ENCODE data around the gene DUSP2. TPM values are rescaled to one million over a fixed set of nuclear protein-coding genes. Genes with fewer than 3 reads are reported as not detected.

Gene DUSP2
- total and polyA plus RNA-seq, 2 experiments from 2014 or later = 6.6 to 13.0 TPM

DNA sequence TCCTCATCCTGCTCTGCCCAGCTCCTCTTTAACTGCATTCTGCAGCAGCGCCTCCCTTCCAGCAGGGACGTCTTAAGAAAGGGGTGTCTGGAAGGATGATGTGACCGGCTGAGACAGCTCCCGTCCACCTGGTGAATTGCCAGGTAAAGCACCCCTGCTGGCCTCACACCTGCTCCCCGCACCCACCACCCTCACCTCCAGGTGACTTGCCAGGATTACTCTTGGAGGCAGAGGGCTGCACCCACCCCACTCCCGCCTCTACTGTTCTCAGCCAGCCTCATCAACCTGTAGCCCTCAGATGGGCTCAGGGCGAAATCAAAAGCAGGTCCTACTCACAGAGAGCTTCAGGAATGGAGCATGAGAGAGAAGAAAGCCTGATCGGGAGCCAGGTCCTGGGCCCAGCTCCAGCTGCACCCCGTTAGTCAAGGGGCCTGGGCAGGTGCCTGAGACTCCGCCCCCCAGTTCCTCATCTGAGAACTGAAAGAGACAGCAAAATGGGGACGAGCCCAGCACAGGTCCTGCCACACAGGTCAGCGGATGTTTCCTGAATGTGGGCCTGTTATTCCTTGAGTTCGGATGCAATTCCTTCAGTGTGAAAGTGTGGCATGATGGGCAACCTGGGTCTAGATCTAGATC is 34.5 kb downstream of the DUSP2 start (continued):
- TF ChIP-seq, protein P1, sequence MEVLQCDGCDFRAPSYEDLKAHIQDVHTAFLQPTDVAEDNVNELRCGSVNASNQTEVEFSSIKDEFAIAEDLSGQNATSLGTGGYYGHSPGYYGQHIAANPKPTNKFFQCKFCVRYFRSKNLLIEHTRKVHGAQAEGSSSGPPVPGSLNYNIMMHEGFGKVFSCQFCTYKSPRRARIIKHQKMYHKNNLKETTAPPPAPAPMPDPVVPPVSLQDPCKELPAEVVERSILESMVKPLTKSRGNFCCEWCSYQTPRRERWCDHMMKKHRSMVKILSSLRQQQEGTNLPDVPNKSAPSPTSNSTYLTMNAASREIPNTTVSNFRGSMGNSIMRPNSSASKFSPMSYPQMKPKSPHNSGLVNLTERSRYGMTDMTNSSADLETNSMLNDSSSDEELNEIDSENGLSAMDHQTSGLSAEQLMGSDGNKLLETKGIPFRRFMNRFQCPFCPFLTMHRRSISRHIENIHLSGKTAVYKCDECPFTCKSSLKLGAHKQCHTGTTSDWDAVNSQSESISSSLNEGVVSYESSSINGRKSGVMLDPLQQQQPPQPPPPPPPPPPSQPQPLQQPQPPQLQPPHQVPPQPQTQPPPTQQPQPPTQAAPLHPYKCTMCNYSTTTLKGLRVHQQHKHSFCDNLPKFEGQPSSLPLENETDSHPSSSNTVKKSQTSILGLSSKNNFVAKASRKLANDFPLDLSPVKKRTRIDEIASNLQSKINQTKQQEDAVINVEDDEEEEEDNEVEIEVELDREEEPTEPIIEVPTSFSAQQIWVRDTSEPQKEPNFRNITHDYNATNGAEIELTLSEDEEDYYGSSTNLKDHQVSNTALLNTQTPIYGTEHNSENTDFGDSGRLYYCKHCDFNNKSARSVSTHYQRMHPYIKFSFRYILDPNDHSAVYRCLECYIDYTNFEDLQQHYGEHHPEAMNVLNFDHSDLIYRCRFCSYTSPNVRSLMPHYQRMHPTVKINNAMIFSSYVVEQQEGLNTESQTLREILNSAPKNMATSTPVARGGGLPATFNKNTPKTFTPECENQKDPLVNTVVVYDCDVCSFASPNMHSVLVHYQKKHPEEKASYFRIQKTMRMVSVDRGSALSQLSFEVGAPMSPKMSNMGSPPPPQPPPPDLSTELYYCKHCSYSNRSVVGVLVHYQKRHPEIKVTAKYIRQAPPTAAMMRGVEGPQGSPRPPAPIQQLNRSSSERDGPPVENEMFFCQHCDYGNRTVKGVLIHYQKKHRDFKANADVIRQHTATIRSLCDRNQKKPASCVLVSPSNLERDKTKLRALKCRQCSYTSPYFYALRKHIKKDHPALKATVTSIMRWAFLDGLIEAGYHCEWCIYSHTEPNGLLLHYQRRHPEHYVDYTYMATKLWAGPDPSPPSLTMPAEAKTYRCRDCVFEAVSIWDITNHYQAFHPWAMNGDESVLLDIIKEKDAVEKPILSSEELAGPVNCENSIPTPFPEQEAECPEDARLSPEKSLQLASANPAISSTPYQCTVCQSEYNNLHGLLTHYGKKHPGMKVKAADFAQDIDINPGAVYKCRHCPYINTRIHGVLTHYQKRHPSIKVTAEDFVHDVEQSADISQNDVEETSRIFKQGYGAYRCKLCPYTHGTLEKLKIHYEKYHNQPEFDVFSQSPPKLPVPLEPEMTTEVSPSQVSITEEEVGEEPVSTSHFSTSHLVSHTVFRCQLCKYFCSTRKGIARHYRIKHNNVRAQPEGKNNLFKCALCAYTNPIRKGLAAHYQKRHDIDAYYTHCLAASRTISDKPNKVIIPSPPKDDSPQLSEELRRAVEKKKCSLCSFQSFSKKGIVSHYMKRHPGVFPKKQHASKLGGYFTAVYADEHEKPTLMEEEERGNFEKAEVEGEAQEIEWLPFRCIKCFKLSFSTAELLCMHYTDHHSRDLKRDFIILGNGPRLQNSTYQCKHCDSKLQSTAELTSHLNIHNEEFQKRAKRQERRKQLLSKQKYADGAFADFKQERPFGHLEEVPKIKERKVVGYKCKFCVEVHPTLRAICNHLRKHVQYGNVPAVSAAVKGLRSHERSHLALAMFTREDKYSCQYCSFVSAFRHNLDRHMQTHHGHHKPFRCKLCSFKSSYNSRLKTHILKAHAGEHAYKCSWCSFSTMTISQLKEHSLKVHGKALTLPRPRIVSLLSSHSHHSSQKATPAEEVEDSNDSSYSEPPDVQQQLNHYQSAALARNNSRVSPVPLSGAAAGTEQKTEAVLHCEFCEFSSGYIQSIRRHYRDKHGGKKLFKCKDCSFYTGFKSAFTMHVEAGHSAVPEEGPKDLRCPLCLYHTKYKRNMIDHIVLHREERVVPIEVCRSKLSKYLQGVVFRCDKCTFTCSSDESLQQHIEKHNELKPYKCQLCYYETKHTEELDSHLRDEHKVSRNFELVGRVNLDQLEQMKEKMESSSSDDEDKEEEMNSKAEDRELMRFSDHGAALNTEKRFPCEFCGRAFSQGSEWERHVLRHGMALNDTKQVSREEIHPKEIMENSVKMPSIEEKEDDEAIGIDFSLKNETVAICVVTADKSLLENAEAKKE (CRISPR knock-in tag; IDR thresholded peaks at IDR 0.05) = no peak

DNA sequence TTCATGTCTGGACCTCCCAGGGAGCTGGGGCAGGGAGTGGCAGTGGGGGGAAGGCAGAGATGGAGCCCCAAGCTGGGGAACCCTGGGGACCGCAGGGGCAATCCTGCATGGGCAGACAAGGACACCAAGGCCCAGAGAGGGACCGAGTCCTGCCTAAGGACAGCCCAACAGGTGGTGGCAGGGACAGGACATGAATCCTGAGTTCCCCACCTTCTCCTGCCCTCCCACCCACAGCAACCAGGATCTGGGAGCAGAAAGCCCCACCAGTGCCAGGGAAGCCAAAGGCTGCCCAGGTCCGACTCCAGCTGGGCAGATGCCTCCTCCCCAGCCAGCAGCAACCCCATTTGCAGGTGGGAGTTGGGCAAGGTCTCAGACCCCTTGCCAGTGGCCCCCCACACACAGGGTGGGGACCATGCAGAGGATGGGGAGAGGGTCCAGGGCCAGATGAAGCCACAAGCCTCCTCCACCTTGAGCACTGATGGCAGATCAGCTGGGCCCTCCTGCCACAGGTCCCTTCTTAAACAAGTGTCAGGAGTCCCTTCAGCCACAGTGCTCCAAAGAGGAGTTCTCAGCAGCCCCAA is 35.2 kb downstream of the DUSP2 start:
- ATAC-seq = no peak

More for the DNA sequence above, 35.2 kb downstream of the DUSP2 start:
- no peaks in the 10 kb centered on the region for H3F3A ChIP-seq (replicated peaks; ENCODE audit: low read depth)
- TF ChIP-seq CREB1 (CRISPR knock-in tag; IDR thresholded peaks at IDR 0.05; ENCODE audit: low read depth) (no peak), JUNB (IDR thresholded peaks at IDR 0.05; ENCODE audit: unreplicated experiment) (no peak), ZNF114 (CRISPR knock-in tag; IDR thresholded peaks at IDR 0.05) (no peak), EZH2phosphoT487 (IDR thresholded peaks at IDR 0.05; ENCODE audit: unreplicated experiment) (no peak), POLR2AphosphoS5 (IDR thresholded peaks at IDR 0.05; ENCODE audit: low read depth) (no peak)
- TF ChIP-seq, protein P1 (CRISPR knock-in tag; IDR thresholded peaks at IDR 0.05) = no peak
- Mint-ChIP-seq H3K36me3 (ENCODE audit: low read depth) (peaks cover 5% of the 10 kb centered on the region; the same call in 2 of the 3 replicates), H3K27ac (no peak overlapping the region), H3K4me3 (no peak overlapping the region), H3K9me3 (peaks cover 6% of the 10 kb centered on the region), H3K4me1 (peaks cover 25% of the 10 kb centered on the region), H3K27me3 (ENCODE audit: insufficient read depth, low read depth, poor library complexity) (peaks cover 17% of the 10 kb centered on the region)
- no peaks in the 10 kb centered on the region for H3K36me3 ChIP-seq (ENCODE audit: insufficient read depth)
- peaks cover 2% of the 10 kb centered on the region for H3K27me3 ChIP-seq (ENCODE audit: insufficient read depth)
- H3K4me3 ChIP-seq = no peak overlapping the region
- H3K9me2 ChIP-seq (ENCODE audit: insufficient read depth) = no peaks in the 10 kb centered on the region
- no peaks in the 10 kb centered on the region for H4K20me1 ChIP-seq (replicated peaks; ENCODE audit: insufficient read depth)
- no peak overlapping the region for H2AFZ ChIP-seq
- no peaks in the 10 kb centered on the region for H3K79me2 ChIP-seq (replicated peaks; ENCODE audit: insufficient read depth)
- no peak overlapping the region for H3K27ac ChIP-seq (ENCODE audit: low read depth)
- H3K4me2 ChIP-seq = no peak overlapping the region
- peaks cover 20% of the 10 kb centered on the region for H3K4me1 ChIP-seq (ENCODE audit: insufficient read depth)
- no peak for DNase-seq (ENCODE audit: low spot score)

Measured in GM23338 (cell line).